GM12891 (cell line): ENCODE measurements around the gene SP7.
"Not testable (repeated sequence)": the region's sequence is repeated elsewhere in the genome, so short reads cannot be mapped to it uniquely, and the experiment has no call there.

Experiments
- DNase-seq: peaks from one replicate; pipeline ENCODE4 v3.0.0; 2011; ENCODE audit warnings: low spot score; ENCODE audit not compliant: insufficient read length
- FAIRE-seq: peaks from 2 replicates; lab custom pipeline; 2011; peaks lifted over from hg19 to GRCh38; lab: Jason Lieb, UNC
- PAX5 ChIP-seq: IDR thresholded peaks from 2 replicates; pipeline ENCODE4 v1.6.1; 2011; ENCODE audit warnings: low read length, moderate library complexity, mild to moderate bottlenecking; ENCODE audit not compliant: insufficient read depth, severe bottlenecking
- POLR2A ChIP-seq: IDR thresholded peaks from 2 replicates; pipeline ENCODE4 v1.6.1; 2011; ENCODE audit warnings: low read depth, low read length, control low read depth
- POLR2AphosphoS5 ChIP-seq: IDR thresholded peaks from 2 replicates; pipeline ENCODE4 v1.6.1; 2011; ENCODE audit warnings: low read depth, low read length, control low read depth
- POU2F2 ChIP-seq: IDR thresholded peaks from 2 replicates; pipeline ENCODE4 v1.6.1; 2011; ENCODE audit warnings: low read depth, mild to moderate bottlenecking, control low read depth, low read length, moderate library complexity
- SPI1 ChIP-seq: IDR thresholded peaks from 2 replicates; pipeline ENCODE4 v1.6.1; 2011; ENCODE audit warnings: low read depth, low read length, control low read depth
- TAF1 ChIP-seq: IDR thresholded peaks from 2 replicates; pipeline ENCODE4 v1.6.1; 2011; ENCODE audit warnings: low read depth, low read length, control low read depth

The SP7 gene

GRCh38 chr12:53333289-53333688 is 2.9 kb downstream of the SP7 start:
- DNase-seq (no peak), FAIRE-seq (no peak)
- TF ChIP-seq POLR2A (no peak), POLR2AphosphoS5 (no peak), POU2F2 (no peak), TAF1 (no peak), PAX5 (no peak), SPI1 (no peak)

DNA sequence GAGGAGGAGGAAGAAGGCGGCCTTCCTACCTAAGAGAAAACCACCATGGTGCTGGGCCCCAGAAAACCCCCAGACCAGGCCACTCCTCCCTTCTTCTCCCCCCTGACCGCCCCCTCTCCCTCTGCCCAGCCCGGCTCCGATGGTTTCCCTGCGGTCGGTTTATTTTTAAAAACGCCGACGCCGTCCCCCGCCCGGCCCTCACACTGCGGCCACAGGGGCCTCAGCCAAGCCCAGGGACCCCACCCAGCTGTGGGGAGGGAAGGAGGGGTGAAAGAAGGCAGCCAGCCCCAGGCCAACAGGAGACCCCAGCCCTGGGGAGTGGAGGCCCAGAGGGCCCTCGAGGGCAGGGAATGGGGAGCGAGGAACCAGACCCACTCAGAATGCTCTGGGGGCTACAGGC is 3.4 kb downstream of the SP7 start:
- no peak for DNase-seq
- TF ChIP-seq POLR2A (no peak), SPI1 (no peak), PAX5 (no peak), POLR2AphosphoS5 (no peak), POU2F2 (no peak), TAF1 (no peak)
- FAIRE-seq, result no peak

- not testable (repeated sequence) for DNase-seq, FAIRE-seq
Observed at GRCh38 chr12:53332339-53332738, 3.8 kb downstream of the SP7 start.

GRCh38 chr12:53330671-53331070 is 5.5 kb downstream of the SP7 start:
- FAIRE-seq (no peak), DNase-seq (no peak)
- TF ChIP-seq SPI1, result no peak
- TF ChIP-seq POLR2AphosphoS5, result no peak
- no peak for TF ChIP-seq POU2F2
- no peak for TF ChIP-seq TAF1
- TF ChIP-seq PAX5, result no peak
- no peak for TF ChIP-seq POLR2A

GRCh38 chr12:53328043-53328435 is 8.1 kb downstream of the SP7 start:
- no peak for TF ChIP-seq POLR2A
- TF ChIP-seq SPI1, result no peak
- no peak for TF ChIP-seq TAF1
- TF ChIP-seq POLR2AphosphoS5, result no peak
- no peak for TF ChIP-seq POU2F2
- no peak for TF ChIP-seq PAX5
- FAIRE-seq, result no peak
- no peak for DNase-seq

DNA sequence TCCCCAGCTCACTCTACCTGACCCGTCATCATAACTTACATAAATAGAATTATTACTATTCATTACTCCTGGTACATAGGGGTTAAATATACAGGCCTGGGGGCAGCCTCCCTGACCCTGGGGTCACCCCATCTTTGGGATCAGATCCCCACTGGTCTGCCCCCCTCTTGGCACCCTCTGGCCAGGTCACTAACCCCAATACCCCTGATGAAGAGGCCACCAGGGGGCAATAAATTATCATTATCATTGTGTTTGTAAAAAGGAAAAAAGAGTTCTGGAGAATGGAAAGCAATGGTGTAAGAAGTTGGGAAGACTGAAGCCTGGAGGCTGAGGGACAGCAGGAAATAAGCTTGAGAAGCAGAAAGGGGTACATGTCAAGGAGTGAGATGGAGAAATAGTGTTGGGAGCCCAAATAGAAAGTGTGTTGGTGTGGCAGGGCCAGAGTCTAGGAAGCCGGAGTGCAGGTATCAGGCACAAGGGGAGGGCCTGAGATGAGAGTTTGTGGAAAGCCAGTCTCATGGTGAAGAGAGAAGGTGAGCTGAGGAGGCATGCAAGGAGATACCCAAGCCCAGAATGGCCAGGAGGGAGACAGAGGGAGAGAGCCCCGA is 8.6 kb downstream of the SP7 start:
- no peak for TF ChIP-seq POU2F2
- no peak for TF ChIP-seq POLR2A
- TF ChIP-seq SPI1, result no peak
- TF ChIP-seq PAX5, result no peak
- no peak for TF ChIP-seq TAF1
- no peak for TF ChIP-seq POLR2AphosphoS5
- DNase-seq (no peak), FAIRE-seq (no peak)

DNA sequence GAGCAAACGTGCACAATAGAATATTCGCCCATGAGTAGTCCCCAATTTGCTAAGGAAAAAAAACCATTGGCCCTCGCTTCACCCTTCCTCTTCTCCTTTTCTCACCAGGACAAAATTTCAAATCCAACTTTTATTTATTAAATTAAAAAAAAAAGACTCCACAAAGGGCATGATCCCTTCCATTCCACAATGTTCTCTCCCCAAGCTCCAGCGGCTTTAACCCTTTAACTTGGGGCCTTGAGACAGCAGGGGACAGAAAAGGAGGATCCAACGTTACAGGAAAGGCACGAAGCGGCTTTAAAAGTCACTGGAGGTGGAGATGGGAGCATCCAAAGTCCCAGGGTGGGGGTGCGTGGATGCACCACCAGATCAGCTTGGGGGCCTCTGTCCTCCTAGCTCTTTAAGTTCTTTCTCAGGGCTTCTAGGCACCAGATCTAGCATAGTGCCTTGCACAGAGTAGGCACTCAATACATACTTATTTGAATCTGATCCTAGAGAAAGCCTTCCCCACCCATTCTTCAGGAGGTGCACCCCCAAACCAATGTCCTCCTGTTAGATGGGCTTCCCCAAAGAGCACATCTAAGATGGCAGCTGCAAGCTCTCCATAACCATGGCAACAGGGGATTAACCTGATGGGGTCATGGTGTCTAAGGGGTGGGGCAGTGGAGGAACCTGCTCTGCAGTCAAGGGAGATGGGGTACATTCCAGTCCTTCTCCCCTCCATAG is 9.5 kb downstream of the SP7 start:
- TF ChIP-seq POLR2AphosphoS5 (no peak), POLR2A (no peak), SPI1 (no peak), PAX5 (no peak), POU2F2 (no peak), TAF1 (no peak)
- no peak for DNase-seq
- no peak for FAIRE-seq

DNA sequence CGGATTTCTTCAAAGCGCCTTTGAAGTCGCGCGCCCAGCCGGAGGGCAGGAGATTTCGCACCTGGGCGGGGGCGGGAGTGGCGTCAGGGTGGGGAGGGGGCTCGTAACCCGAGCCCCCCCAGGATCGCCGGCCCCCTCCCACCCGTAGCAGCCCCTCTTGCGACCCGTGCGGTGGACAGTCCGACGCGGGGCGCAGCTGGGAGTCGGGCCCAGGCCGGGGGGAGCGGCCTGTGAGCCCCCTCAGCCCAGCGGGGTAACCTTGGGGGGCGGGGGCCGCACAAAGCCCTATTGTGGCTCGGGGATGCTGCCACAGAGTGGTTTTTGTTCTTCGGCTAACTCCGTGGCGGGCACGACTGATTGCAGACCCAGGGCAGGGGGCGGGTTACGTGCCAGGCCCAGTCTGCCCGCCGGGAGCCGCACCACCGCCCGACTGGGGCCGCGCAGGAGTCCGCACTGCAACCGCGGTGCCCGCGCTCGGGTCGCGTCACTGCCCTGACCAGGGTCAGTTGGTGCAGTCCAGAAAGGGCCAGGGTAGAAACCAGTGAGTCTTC is 10.6 kb downstream of the SP7 start:
- TF ChIP-seq TAF1, result no peak
- no peak for TF ChIP-seq PAX5
- TF ChIP-seq POLR2AphosphoS5, result no peak
- TF ChIP-seq SPI1, result no peak
- TF ChIP-seq POLR2A, result no peak
- TF ChIP-seq POU2F2, result no peak
- FAIRE-seq, result no peak
- DNase-seq, result peak; percentile 42

GRCh38 chr12:53324779-53325510 is 11.2 kb downstream of the SP7 start:
- TF ChIP-seq PAX5 (peak; percentile 100), POLR2AphosphoS5 (no peak)
- DNase-seq, result peak; percentile 91
- FAIRE-seq, result peak; percentile 45
